HG03469 (cell line): ENCODE data around the gene KRTDAP.
"Not testable (repeated sequence)": the region's sequence is repeated elsewhere in the genome, so short reads cannot be mapped to it uniquely, and the experiment has no call there.

ENCODE experiments used
- ATAC-seq: cut with Tn5 transposase; IDR thresholded peaks from one replicate; pipeline ENCODE4 v1.9.1; 2021; ENCODE audit warnings: mild to moderate bottlenecking, moderate library complexity, moderate number of reproducible peaks; ENCODE audit not compliant: unreplicated experiment

Gene KRTDAP

DNA sequence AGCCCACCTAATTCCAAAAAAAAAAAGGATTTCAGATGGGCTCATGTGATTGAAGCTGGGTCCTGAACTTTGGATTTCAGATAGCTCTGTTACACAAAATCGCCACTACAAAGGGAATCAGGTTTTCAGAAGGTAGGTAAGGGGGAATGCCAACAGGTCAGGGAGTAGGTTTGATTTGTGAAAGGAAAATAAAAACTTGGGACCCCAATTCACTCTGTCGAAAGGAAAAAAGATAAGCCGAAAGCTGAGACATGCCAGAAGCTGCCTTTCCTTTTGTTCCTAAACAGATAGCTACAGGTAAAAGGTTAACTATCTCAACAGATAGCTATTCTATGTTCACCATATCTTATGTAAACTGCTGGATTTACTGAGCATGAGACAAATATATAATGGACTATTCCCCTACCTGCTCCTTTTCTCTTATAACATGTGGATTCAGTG, 4.0 kb downstream of the KRTDAP start:
- no peak for ATAC-seq

DNA sequence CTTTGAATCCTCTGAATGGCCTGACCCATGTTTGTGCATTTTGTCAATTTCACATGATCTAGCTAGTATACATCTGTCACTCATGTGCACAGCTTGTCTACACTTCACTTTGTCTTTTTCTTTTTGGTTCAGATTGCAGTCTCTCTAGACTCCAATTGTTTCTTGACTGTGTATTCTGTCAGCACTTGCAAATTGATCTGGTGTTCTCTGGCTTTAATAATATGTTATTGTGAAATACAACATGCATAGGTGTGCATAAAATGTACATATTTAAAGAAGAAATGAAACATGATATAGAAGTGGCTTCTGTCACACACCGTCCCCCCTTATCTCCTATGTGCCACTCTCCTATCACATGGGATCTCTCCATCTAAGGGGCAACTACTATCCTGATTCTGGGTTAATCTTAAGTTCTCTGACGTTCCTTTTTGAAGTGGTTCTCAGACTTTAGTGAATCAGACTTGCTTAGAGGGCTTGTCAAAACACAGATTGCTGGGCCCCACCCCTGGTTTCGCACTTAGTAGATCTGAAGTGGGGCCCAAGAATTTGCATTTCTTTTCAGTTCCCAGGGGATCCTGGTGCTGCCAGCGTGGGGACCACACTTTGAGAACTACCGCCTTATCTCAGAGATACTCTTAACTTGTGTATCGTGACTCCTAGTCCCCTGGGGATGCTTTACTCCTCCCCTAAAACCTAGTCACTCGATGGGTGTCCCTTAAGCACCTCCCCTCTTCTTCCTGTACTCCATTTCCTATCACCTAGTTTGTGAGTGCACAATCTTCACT, 5.8 kb downstream of the KRTDAP start:
- ATAC-seq: no peak

GRCh38 chr19:35483089-35483488, 7.2 kb downstream of the KRTDAP start:
- ATAC-seq: no peak

DNA sequence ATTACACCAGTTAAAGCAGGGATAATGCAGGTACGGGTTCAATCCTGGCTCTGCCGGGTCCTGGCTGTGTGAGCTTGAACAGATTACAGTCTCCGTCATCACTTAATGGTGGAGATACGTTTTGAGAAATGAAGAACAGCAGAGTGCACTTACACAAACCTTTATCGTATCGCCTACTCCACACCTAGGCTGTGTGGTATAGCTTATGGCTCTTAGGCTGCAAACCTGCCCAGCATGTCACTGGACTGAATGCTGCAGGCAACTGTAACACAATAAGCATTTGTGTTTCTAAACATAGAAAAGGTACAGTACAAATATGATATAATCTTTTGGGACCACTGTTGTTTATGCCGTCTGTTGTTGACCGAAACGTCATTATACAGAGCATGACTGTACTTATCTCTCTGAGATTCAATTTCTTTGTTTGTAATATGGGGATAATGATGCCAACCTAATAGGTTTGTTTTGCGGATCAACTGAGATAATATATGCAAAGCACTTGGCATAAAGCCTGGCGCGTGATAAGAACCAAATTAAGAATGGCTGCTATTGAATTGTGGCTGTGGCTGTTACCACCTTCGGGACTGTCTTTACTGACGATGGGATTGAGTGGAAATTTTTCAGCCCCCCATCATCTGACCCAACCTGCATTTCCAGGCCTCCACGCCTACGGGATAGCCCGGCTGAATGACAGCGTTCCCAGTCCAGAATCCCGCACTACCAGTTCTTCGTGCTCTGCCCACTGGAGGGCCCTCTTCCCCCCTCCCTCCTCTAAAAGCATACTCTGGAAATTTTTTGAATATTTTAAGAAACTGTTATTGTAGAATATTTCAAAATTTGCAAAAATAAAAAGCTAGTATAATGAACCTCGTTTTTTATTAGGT, 11.2 kb downstream of the KRTDAP start:
- no peak for ATAC-seq

GRCh38 chr19:35476149-35476548, 14.1 kb downstream of the KRTDAP start:
- no peak for ATAC-seq

- not testable (repeated sequence) for ATAC-seq
These were observed 15.7 kb downstream of the KRTDAP start for GRCh38 chr19:35474594-35474993.

DNA sequence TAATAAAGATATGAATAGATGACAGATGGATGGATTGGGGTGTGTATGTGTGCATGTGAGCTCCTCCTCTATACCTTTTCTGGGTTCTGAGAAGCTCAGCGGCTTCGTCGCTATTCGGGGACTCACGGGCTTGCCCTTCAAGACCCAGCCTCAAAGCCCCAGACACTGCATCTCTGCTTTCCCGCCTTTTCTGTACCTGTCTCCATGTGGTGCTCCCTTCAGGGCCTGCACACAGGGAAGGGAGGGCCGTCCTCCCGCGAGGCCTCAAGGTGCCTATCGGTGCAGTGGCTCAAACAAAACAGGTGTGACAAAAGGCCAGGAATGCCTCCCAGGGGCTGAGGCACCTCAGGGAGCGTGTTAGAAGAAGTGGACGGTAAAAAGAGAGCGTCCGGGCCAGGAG, 16.2 kb downstream of the KRTDAP start:
- no peak for ATAC-seq

GRCh38 chr19:35471946-35472345, 18.3 kb downstream of the KRTDAP start:
- no peak for ATAC-seq

DNA sequence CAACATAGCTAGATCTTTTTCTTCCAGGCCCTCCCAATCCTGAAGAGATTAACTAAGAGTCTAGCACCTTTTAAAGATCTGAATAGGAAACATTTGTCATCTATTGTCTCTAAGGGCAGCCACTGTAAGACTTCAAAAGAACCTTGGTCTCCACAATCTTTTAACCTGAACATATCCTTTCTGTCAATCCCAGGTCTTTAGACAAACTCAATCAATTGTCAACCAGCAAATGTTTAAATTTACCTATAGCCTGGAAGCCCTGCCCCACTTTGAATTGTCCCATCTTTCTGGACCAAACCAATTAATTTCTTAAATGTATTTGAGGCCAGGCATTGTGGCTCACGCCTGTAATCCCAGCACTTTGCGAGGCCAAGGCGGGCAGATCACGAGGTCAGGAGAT, 19.2 kb downstream of the KRTDAP start:
- ATAC-seq: not testable (repeated sequence)

GRCh38 chr19:35470128-35470527, 20.1 kb downstream of the KRTDAP start:
- no peak for ATAC-seq

DNA sequence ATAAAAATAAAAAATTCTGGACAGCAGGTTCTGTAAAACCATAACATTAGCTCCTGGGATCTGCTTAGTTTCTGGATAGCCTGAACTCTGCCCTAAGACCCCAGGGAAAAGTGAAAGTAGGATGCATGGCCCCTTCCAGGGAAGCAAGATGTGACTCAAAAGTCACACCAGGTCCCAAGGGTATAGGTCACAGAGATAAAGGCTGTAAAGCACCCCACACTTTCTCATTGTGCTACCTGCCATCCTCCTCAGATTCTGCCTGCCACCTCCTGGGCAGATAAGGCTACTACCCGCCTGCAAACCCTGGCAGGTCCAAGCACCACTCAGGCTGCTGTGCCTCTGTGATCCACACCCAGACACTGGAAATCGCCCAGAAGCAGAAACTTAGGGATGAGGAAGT, 21.6 kb downstream of the KRTDAP start:
- ATAC-seq: peak; percentile 60

DNA sequence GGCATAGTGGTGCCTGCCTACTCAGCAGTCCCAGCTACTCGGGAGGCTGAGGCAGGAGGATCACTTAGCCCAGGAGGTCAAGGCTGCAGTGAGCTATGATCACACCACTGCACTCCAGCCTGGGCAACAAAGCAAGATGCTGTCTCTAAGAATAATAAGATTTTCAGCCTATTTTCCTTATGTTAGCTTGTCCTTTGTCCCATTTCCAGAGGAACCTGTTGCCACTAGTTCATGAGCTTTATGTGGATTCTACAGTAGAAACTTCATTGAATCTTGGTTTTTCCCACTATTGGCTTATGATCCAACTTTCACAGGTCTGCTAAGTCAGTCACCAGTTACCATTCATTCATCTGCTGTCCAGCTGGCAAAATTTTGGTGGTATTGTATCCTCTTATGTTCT, 24.0 kb downstream of the KRTDAP start:
- no peak for ATAC-seq

- not testable (repeated sequence) for ATAC-seq
These were observed 27.3 kb downstream of the KRTDAP start for GRCh38 chr19:35462956-35463355.

DNA sequence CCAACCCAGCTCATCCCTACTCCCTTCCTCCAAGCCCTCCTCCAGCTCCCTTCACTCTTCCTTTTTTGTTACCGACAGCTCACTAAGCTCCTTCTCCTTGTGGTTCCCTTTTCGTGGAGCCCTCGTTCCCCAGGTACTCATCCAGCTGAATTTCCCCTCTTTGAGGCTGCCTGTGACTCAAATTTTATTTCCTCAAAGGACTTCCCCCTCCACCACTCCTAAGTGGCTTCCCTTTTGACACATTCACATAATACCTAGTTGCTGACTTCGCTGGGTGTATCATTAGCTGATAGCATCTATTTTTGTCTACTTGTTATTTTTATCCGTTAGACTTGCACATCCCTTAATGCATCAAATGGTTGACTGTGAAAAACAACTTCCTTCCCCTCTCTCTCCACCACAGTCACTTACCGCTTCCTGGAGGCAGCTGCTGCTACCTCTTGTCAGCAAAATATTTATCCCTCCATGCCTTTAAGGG, 27.7 kb downstream of the KRTDAP start:
- peak; percentile 50 for ATAC-seq

- ATAC-seq: not testable (repeated sequence)
These were observed 28.5 kb downstream of the KRTDAP start for GRCh38 chr19:35461788-35462187.

DNA sequence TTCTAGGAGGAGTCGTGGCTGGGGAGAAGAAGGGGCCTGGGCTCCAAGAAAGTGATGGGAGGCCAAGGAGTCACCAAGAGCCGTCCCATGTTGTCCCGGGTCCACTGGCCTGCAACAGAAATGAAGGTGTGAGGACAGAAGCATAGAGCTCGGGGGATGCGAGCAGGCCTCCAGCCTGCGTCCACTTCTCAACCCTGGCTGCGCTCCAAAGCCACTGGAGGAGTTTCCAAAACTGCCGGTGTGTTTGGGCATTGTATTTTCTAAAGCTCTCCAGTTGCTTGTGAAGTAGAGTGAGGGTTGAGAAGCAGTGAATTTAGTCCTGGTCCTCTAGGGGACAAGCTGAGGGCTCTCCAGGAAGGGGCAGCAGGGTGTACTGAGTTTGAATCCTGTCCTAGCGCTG, 29.2 kb downstream of the KRTDAP start:
- no peak for ATAC-seq

DNA sequence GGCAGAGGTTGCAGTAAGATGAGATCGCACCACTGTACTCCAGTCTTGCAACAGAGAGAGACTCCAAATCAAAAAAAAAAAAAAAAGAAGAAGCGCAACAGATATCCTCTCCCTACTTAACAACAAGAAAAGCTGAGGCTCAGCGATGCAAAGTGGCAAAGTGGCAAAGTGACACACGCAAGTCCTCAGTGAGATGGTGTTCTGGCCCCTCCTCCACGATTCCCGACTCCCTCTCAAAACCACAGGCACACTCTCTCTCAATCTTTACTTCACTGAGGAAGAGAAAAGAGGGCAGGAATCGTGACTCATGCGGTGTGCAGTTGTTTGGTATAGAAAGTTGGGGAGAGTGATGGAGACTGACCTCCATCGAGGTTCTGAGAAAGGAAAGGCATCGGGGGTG, 29.7 kb downstream of the KRTDAP start:
- no peak for ATAC-seq

DNA sequence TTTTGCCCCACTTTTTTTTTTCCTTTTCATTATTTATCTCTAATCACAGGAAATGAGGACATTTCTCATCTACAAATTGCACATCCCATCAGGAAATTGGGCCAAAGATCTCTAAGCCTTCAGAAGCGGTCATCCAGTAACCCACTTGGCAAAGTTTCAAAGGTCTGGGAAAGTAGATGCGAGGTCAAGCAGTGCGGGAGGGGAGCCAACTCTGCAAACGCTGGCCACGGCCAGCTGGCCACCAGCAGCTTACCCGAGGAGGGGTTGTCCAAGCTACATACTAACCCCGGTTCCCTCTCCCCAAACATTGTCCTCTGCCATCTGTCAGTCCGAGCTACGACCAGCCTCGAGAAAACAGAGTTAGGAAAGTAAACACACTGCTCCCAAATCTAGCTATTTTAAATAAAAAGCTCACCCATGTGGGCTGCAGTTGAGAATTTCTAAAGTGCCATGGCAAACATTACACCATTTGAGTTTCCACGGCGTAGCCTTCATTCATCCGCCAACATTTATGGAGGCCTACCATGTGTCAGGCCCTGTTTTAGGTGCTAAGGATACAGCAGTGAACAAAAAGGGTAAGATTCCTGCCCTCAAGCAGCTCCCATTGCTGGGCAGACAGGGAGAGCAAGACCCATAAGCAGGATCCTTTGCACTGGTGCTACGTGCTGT, 30.7 kb downstream of the KRTDAP start:
- no peak for ATAC-seq

DNA sequence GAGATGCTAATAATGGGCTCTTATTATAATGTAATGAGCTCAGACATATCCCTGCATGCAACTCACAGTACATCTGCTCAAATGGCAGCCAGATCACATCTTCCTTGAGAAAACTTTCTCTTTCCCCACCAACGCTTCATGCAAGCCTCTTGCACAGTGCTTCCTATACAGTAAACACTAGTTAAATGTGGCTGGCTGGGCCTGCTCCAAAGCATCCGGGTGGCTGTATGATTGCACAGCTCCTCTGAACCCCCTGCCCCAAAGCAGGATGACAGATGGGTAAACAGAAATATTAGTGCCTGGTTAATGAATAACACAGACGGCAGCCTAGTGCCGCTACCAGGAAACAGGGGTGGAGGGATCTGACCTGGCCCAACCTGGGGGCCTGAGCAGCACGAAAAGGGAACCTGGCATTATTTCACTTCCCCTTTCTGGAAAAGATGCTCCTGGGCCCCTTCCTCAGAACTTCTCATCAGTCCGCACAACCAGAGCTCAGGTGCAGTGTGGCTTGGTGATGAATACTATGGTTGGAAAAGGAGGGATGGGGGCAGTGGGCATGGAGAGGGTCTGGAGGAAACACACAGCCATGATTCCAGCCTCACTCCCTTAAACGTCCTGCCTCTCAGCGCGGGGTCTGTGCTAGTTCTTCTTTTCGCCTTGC, 31.4 kb downstream of the KRTDAP start:
- no peak for ATAC-seq

DNA sequence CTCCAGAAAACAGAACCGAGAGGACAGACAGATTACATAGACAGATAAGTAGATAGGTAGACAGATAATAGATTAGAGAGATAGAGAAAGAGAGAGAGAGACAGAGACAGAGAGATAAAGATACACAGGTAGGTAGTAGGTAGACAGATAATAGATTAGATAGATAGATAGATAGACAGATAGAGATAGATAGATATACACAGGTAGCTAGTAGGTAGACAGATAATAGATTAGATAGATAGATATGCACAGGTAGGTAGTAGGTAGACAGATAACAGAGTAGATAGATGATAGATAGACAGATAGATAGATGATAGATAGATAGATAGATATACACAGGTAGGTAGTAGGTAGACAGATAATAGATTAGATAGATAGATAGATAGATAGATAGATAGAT, 32.1 kb downstream of the KRTDAP start:
- no peak for ATAC-seq

DNA sequence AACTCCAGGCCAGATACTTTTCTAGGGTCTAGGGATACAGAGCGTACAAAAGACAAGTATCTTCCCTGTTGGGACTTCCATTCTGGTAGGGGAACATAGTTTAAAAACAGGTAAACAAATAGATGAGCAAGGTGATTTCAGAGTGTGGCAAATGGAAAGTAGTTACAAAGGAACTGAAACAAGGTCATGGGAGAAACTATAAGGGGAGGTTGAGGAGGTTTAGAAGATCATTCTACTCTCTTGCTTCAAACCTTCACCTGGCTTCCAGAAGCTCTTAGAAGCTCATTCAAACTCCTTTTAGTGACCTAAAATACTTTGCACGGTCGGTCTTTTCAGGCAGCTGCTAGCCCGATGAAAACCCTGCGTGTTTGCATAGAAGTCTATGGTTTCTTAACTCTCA, 33.1 kb downstream of the KRTDAP start:
- ATAC-seq: no peak
